GM21619 (cell line): ENCODE data around the gene CTXN1.

ENCODE experiments used
- ATAC-seq: cut with Tn5 transposase; IDR thresholded peaks from one replicate; pipeline ENCODE4 v1.9.1; 2021; ENCODE audit not compliant: unreplicated experiment

Gene CTXN1

DNA sequence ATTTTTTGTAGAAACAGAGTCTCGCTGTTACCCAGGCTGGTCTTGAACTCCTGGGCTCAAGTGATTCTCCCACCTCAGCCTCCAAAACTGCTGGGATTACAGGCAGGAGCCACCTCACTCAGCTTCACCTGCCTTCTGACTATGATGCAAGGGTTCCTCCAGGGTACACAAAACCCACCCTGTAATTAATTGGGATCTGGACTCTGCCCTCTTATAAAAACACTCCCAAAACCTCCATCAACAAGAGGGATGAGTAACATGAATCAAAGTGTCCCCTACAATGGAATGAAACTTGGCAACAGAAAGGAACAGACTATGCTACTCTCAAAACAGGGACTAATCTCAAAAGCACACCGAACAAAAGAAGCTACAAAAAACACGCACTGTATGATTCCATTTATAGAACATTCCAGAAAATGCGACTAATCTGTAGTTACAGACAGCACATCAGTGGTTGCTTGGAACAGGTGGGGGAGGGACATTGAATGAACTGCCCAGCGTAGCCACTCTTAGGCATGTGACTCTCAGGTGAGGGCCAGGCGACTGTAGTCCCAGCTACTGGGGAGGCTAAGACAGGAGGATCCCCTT is 48.6 kb downstream of the CTXN1 start:
- ATAC-seq: no peak

DNA sequence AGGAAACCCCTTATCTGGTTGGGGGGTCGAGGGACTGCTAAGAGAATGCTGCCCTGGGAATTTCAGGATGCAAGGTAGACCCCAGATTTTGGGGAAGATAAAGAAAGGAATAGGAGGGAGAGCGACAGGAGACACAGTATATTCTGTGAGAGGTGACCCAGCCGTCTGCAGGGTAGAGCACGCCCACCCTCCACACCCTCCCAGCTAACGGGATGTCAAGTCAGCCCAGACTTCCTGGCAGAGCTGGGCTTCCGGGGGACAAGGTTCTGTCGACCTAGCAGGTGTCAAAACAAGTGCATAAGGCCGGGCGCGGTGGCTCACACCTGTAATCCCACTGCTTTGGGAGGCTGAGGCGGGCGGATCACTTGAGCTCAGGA is 51.0 kb downstream of the CTXN1 start:
- no peak for ATAC-seq
